ENCODE data around the gene DNAH6. TPM values are rescaled to one million over a fixed set of nuclear protein-coding genes. Genes with fewer than 3 reads are reported as not detected.

Gene DNAH6
- polyA plus RNA-seq, 3 donors = 0.04 TPM; not detected in 2

DNA sequence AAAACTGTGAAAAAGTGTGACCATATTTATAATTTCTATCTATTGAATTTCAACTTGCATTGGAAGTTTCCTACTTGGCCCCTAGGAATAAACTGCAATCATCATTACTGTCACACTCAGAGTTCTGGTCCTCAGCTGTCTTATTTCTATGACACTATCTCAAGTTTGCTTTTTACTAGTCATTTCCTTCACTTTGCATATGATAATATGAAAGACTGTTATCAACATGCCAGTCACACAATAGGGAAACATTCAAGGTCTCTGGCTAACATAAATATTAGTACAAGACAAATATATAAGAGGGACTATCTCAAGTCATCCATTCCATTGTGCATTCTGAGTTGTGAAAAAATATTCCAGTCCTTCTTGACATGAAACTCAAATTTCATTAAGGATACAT lies 28.7 kb downstream of the DNAH6 start:
- Histone ChIP-seq H3K4me3 (replicated peaks in 1 of 3; ENCODE audit: low read depth in 2 of 3, low read length in 3 of 3) (no peak overlapping the region), H3K36me3 (replicated peaks in 1 of 2; ENCODE audit: control insufficient read depth in 1 of 2, insufficient read depth in 2 of 2, low read length in 2 of 2) (no peaks in the 10 kb centered on the region), H2AFZ (ENCODE audit: insufficient read depth, low read depth, low read length, poor library complexity, severe bottlenecking) (no peak overlapping the region), H3K27me3 (ENCODE audit: control insufficient read depth in 2 of 2, insufficient read depth in 2 of 2, low read length in 2 of 2) (no peaks in the 10 kb centered on the region), H3K79me2 (ENCODE audit: insufficient read depth, low read length) (no peaks in the 10 kb centered on the region), H4K20me1 (ENCODE audit: insufficient read depth, low read length) (no peaks in the 10 kb centered on the region), H3K4me1 (ENCODE audit: control insufficient read depth in 1 of 2, insufficient read depth in 2 of 2, low read length in 2 of 2) (no peaks in the 10 kb centered on the region), H3K9me3 (replicated peaks in 1 of 2; ENCODE audit: control insufficient read depth in 1 of 2, insufficient read depth in 1 of 2, low read length in 2 of 2) (no peaks in the 10 kb centered on the region), H3K9ac (ENCODE audit: insufficient read depth, low read length, poor library complexity, severe bottlenecking) (no peak overlapping the region), H3K4me2 (replicated peaks; ENCODE audit: extremely low read depth, low read length, poor library complexity, severe bottlenecking) (no peak overlapping the region), H3K27ac (ENCODE audit: low read depth in 1 of 2, low read length in 2 of 2) (no peak overlapping the region)
- no peak overlapping the region for H3K4me3 Mint-ChIP-seq
- no peak overlapping the region for H3K27ac Mint-ChIP-seq
- intact Hi-C loops (cut with micrococcal nuclease) = no loop called here
- H3K4me1 Mint-ChIP-seq = no peaks in the 10 kb centered on the region
- TF ChIP-seq, protein P1, sequence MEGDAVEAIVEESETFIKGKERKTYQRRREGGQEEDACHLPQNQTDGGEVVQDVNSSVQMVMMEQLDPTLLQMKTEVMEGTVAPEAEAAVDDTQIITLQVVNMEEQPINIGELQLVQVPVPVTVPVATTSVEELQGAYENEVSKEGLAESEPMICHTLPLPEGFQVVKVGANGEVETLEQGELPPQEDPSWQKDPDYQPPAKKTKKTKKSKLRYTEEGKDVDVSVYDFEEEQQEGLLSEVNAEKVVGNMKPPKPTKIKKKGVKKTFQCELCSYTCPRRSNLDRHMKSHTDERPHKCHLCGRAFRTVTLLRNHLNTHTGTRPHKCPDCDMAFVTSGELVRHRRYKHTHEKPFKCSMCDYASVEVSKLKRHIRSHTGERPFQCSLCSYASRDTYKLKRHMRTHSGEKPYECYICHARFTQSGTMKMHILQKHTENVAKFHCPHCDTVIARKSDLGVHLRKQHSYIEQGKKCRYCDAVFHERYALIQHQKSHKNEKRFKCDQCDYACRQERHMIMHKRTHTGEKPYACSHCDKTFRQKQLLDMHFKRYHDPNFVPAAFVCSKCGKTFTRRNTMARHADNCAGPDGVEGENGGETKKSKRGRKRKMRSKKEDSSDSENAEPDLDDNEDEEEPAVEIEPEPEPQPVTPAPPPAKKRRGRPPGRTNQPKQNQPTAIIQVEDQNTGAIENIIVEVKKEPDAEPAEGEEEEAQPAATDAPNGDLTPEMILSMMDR (IDR thresholded peaks at IDR 0.05) = no peak
- DNase-seq = no peak
- peaks cover 0 to 3% (median 3%) of the 10 kb centered on the region in 3 donors for H3K27me3 Mint-ChIP-seq (ENCODE audit: low read depth in 3 of 3)
- H3K36me3 Mint-ChIP-seq = no peaks in the 10 kb centered on the region
- peaks cover 0 to 3% (median 0%) of the 10 kb centered on the region in 7 donors for H3K9me3 Mint-ChIP-seq

DNA sequence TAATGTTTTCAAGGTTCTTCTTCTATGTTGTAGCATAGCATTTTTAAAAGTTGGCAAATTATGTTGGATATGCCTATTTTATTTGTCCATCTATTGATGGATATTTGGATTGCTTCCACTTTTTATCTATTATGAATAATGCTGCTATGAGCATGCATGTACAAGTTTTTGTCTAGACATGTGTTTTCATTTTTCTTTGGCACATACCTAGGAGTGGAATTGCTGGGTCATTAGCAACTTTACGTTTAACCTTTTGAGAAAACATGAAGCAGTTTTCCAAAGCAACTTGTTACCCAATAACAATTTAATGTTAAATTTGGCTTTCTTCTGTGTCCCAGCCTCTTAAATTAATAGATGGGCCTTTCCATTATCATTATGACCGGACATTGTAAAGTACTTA lies 30.3 kb downstream of the DNAH6 start:
- H3K79me2 ChIP-seq (ENCODE audit: insufficient read depth, low read length) = no peaks in the 10 kb centered on the region
- H3K4me1 ChIP-seq (ENCODE audit: control insufficient read depth in 1 of 2, insufficient read depth in 2 of 2, low read length in 2 of 2) = no peaks in the 10 kb centered on the region
- no peak overlapping the region for H3K9ac ChIP-seq (ENCODE audit: insufficient read depth, low read length, poor library complexity, severe bottlenecking)
- no peaks in the 10 kb centered on the region for H3K27me3 ChIP-seq (ENCODE audit: control insufficient read depth in 2 of 2, insufficient read depth in 2 of 2, low read length in 2 of 2)
- no peak overlapping the region for H3K4me3 Mint-ChIP-seq
- no peak for DNase-seq
- H3K9me3 Mint-ChIP-seq = peaks cover 0 to 3% (median 0%) of the 10 kb centered on the region in 7 donors
- H3K27me3 Mint-ChIP-seq (ENCODE audit: low read depth in 3 of 3) = peaks cover 0 to 3% (median 0%) of the 10 kb centered on the region in 3 donors
- no peaks in the 10 kb centered on the region for H3K36me3 Mint-ChIP-seq
- H3K27ac ChIP-seq (ENCODE audit: low read depth in 1 of 2, low read length in 2 of 2) = no peak overlapping the region
- H3K4me1 Mint-ChIP-seq = no peaks in the 10 kb centered on the region
- no peaks in the 10 kb centered on the region for H4K20me1 ChIP-seq (ENCODE audit: insufficient read depth, low read length)
- no CpG with 5 or more reads among the region's 2 CpGs for WGBS (ENCODE audit: insufficient coverage)
- no peaks in the 10 kb centered on the region for H3K9me3 ChIP-seq (replicated peaks in 1 of 2; ENCODE audit: control insufficient read depth in 1 of 2, insufficient read depth in 1 of 2, low read length in 2 of 2)
- no peak overlapping the region for H3K4me2 ChIP-seq (replicated peaks; ENCODE audit: extremely low read depth, low read length, poor library complexity, severe bottlenecking)
- H2AFZ ChIP-seq (ENCODE audit: insufficient read depth, low read depth, low read length, poor library complexity, severe bottlenecking) = no peak overlapping the region
- intact Hi-C loops (cut with micrococcal nuclease) = no loop called here
- TF ChIP-seq, protein P1 (IDR thresholded peaks at IDR 0.05) = no peak
- H3K4me3 ChIP-seq (replicated peaks in 1 of 3; ENCODE audit: low read depth in 2 of 3, low read length in 3 of 3) = no peak overlapping the region
- H3K27ac Mint-ChIP-seq = no peak overlapping the region
- H3K36me3 ChIP-seq (replicated peaks in 1 of 2; ENCODE audit: control insufficient read depth in 1 of 2, insufficient read depth in 2 of 2, low read length in 2 of 2) = no peaks in the 10 kb centered on the region
